OCI-LY1 (cell line): ENCODE data around the gene ACSF2.

Experiments
- H2AFZ ChIP-seq: fragments of 200-600 bp; sonication (generic), shearing (Covaris generic); 2 replicates; pipeline ENCODE4 v1.6.0; 2014; ENCODE audit warnings: antibody characterized with exemption, mild to moderate bottlenecking, low read length
- H3F3A ChIP-seq: fragments of 200-600 bp; sonication (generic), shearing (Covaris generic); 2 replicates; pipeline ENCODE4 v1.6.0; 2014; ENCODE audit warnings: mild to moderate bottlenecking, antibody characterized with exemption, low read length, moderate library complexity; ENCODE audit not compliant: insufficient read depth
- H3K27ac ChIP-seq: fragments of 200-600 bp; sonication (generic); 2 replicates; pipeline ENCODE4 v1.5.1; 2014; ENCODE audit warnings: low read length, mixed run types, mild to moderate bottlenecking, low read depth; ENCODE audit not compliant: poor library complexity, severe bottlenecking
- H3K27me3 ChIP-seq: fragments of 200-600 bp; sonication (generic); 2 replicates; pipeline ENCODE4 v1.6.0; 2014; ENCODE audit warnings: antibody characterized with exemption, mild to moderate bottlenecking, low read length, moderate library complexity; ENCODE audit not compliant: insufficient read depth
- H3K36me3 ChIP-seq: fragments of 200-600 bp; sonication (generic); 2 replicates; pipeline ENCODE4 v1.6.1; 2014; ENCODE audit warnings: mild to moderate bottlenecking, antibody characterized with exemption, low read length, moderate library complexity, mixed read lengths; ENCODE audit not compliant: insufficient read depth
- H3K4me1 ChIP-seq: fragments of 200-600 bp; sonication (generic); 2 replicates; pipeline ENCODE4 v1.5.1; 2014; ENCODE audit warnings: mild to moderate bottlenecking, low read length, moderate library complexity; ENCODE audit not compliant: insufficient read depth, severe bottlenecking
- H3K4me2 ChIP-seq: fragments of 200-600 bp; sonication (generic), shearing (Covaris generic); 2 replicates; pipeline ENCODE4 v1.6.1; 2014; ENCODE audit warnings: low read length
- H3K4me3 ChIP-seq: fragments of 200-600 bp; sonication (generic); 2 replicates; pipeline ENCODE4 v1.5.1; 2014; ENCODE audit warnings: low read length, low read depth, mild to moderate bottlenecking, mixed read lengths; ENCODE audit not compliant: poor library complexity, severe bottlenecking
- H3K79me2 ChIP-seq: fragments of 200-600 bp; shearing (Covaris generic); 2 replicates; pipeline ENCODE4 v1.6.1; 2016; ENCODE audit warnings: mixed run types, low read length, mixed read lengths; ENCODE audit not compliant: insufficient read depth
- H3K9ac ChIP-seq: fragments of 200-600 bp; sonication (generic), shearing (Covaris generic); 2 replicates; pipeline ENCODE4 v1.6.1; 2014; ENCODE audit warnings: mild to moderate bottlenecking, low read length, mixed read lengths
- H3K9me2 ChIP-seq: fragments of 200-600 bp; sonication (generic), shearing (Covaris generic); 2 replicates; pipeline ENCODE4 v1.6.1; 2014; ENCODE audit warnings: low read depth, mild to moderate bottlenecking, low read length, mixed read lengths
- H3K9me3 ChIP-seq: fragments of 200-600 bp; shearing (Covaris generic); 2 replicates; pipeline ENCODE4 v1.6.1; 2014; ENCODE audit warnings: low read length, mixed read lengths
- H4K20me1 ChIP-seq: fragments of 200-600 bp; sonication (generic), shearing (Covaris generic); 2 replicates; pipeline ENCODE4 v1.6.0; 2016; ENCODE audit warnings: mild to moderate bottlenecking, low read length; ENCODE audit not compliant: insufficient read depth
- EZH2 ChIP-seq: fragments of 200-600 bp; sonication (generic), shearing (Covaris generic); IDR thresholded peaks from 2 replicates; pipeline ENCODE4 v1.8.0; 2017; ENCODE audit warnings: borderline replicate concordance, mixed run types, mild to moderate bottlenecking, antibody characterized with exemption, low read length, moderate library complexity, mixed read lengths
- TF ChIP-seq, protein P1 (sequence below): fragments of 200-600 bp; sonication (generic), shearing (Covaris generic); IDR thresholded peaks from 2 replicates; pipeline ENCODE4 v1.5.1; 2017; ENCODE audit warnings: mild to moderate bottlenecking, antibody characterized with exemption, low read length, moderate library complexity, mixed read lengths

ACSF2 gene, protein sequence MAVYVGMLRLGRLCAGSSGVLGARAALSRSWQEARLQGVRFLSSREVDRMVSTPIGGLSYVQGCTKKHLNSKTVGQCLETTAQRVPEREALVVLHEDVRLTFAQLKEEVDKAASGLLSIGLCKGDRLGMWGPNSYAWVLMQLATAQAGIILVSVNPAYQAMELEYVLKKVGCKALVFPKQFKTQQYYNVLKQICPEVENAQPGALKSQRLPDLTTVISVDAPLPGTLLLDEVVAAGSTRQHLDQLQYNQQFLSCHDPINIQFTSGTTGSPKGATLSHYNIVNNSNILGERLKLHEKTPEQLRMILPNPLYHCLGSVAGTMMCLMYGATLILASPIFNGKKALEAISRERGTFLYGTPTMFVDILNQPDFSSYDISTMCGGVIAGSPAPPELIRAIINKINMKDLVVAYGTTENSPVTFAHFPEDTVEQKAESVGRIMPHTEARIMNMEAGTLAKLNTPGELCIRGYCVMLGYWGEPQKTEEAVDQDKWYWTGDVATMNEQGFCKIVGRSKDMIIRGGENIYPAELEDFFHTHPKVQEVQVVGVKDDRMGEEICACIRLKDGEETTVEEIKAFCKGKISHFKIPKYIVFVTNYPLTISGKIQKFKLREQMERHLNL

DNA sequence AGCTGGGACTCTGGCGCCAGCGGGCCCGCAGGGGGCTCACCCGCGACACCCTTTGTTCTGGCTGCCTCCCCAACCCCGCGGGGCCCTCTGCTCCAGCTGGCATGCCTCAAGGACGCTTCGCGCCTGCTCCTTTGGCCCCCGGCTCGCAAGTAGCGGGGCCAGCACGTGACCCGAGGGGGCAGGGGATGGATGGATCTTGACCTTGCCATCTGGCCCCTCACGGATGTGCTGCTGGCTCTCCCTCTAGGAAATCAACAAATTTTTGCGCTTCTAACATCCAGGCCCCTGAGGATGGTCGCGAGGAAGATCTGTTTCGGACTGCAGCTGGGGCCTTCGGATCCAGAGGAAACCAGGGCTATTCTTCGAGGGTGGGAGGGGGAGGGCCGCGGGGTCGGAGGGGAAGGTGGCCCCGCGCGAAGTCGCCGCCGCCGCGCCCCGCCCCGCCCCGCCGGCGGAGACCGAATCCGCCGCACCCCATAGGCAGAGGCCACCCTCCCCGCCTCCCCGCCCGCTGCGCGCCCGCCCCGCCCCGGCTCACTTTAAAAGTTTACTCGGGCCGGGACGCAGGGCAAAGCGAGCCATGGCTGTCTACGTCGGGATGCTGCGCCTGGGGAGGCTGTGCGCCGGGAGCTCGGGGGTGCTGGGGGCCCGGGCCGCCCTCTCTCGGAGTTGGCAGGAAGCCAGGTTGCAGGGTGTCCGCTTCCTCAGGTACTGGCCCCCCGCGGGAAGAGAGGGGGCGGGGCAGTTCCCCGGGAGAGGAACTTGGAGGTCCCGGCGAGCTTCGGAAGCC is at the start of gene ACSF2:
ACSF2 (plus strand) TSS at position 537 of the 790 bp plus-strand sequence; CDS start at position 581, 44 bp downstream.
- Histone ChIP-seq H3K4me1 (peaks cover 32% of the 10 kb centered on the region), H3F3A (no peaks in the 10 kb centered on the region), H3K9me2 (no peaks in the 10 kb centered on the region), H2AFZ (no peak within 1 kb of the TSS), H3K36me3 (no peaks in the 10 kb centered on the region), H3K9ac (peak within 1 kb of the TSS; percentile 64), H3K4me3 (peak within 1 kb of the TSS; percentile 60), H3K27me3 (no peaks in the 10 kb centered on the region), H3K4me2 (peak within 1 kb of the TSS; percentile 95), H4K20me1 (no peaks in the 10 kb centered on the region), H3K27ac (peak within 1 kb of the TSS; percentile 50), H3K9me3 (no peaks in the 10 kb centered on the region), H3K79me2 (no peaks in the 10 kb centered on the region)
- no peak for TF ChIP-seq EZH2
- TF ChIP-seq, protein P1, sequence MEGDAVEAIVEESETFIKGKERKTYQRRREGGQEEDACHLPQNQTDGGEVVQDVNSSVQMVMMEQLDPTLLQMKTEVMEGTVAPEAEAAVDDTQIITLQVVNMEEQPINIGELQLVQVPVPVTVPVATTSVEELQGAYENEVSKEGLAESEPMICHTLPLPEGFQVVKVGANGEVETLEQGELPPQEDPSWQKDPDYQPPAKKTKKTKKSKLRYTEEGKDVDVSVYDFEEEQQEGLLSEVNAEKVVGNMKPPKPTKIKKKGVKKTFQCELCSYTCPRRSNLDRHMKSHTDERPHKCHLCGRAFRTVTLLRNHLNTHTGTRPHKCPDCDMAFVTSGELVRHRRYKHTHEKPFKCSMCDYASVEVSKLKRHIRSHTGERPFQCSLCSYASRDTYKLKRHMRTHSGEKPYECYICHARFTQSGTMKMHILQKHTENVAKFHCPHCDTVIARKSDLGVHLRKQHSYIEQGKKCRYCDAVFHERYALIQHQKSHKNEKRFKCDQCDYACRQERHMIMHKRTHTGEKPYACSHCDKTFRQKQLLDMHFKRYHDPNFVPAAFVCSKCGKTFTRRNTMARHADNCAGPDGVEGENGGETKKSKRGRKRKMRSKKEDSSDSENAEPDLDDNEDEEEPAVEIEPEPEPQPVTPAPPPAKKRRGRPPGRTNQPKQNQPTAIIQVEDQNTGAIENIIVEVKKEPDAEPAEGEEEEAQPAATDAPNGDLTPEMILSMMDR, result no peak

DNA sequence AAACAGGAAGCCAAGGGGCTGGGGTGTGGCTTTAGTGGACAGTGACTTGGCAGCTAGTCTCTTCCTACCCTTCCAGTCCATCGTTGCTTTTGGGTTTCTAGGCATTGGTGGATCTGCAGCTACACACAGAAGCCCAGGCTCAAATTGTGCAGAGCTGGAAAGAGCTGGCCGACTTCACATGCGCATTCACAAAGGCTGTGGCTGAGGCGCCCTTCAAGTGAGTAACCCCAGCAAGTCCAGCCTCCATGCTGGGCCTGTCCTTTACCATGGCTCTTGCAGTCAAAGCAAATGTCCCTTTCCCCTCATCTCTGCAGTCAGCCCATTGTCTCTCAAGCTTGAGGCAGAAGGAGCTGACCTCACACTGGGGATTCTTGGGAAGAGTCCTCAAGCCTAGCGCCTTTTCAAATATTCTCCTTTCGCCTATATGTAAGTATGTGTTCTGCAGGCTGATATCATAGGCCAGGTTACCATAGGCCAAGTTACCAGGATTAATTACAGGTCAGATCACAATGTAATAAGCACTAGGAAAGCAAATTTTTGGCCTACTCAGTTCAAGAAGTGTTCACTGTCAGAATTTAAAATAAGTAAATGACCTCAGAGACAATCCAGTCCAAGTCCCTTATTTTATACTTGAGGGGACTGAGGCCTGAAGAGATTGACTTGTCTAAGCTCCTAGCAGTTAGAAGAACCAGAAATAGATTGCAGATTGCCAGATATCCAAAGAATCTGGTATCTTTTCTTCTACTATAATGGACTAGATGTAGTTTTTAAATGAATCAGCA is 46.5 kb upstream of the ACSF2 start:
- Histone ChIP-seq H3F3A (no peaks in the 10 kb centered on the region), H3K36me3 (peaks cover 62% of the 10 kb centered on the region)

More for the DNA sequence above, 46.5 kb upstream of the ACSF2 start:
- no peaks in the 10 kb centered on the region for H3K9me3 ChIP-seq
- no peaks in the 10 kb centered on the region for H3K9me2 ChIP-seq
- H3K9ac ChIP-seq, result no peak overlapping the region
- no peaks in the 10 kb centered on the region for H3K27me3 ChIP-seq
- no peak overlapping the region for H2AFZ ChIP-seq
- no peaks in the 10 kb centered on the region for H3K4me1 ChIP-seq
- H3K79me2 ChIP-seq, result no peaks in the 10 kb centered on the region
- no peak overlapping the region for H3K27ac ChIP-seq
- TF ChIP-seq, protein P1, result no peak
- no peak for TF ChIP-seq EZH2
- H3K4me3 ChIP-seq, result no peak overlapping the region
- H4K20me1 ChIP-seq, result no peaks in the 10 kb centered on the region
- no peak overlapping the region for H3K4me2 ChIP-seq
